GM21526 (cell line): ENCODE results near the gene SLC5A1.
"Not testable (repeated sequence)": the region's sequence is repeated elsewhere in the genome, so short reads cannot be mapped to it uniquely, and the experiment has no call there.

ENCODE experiments used
- ATAC-seq: cut with Tn5 transposase; IDR thresholded peaks from one replicate; pipeline ENCODE4 v1.9.1; 2021; ENCODE audit warnings: moderate library complexity; ENCODE audit not compliant: unreplicated experiment, low FRiP score

Gene SLC5A1

DNA sequence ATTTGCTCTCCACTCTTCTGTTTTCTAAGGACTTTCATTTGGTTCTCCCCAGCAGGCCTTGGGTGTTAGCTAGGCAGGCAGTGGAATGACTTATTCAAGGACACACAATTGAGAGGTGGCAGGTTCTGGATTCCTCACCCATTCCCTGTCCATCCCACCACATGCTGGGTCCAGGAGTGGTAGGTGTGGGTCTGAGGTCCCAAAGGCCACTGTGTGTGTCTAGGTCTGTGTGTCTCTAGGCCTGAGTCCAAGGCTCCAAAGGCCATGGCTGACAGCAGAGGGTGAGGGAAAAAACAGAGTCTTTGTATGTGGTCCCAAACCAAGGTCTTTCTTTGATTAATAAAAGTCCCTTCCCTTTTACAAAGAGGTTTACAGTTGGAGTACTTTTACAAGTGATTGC lies 40.8 kb downstream of the SLC5A1 start:
- no peak for ATAC-seq

DNA sequence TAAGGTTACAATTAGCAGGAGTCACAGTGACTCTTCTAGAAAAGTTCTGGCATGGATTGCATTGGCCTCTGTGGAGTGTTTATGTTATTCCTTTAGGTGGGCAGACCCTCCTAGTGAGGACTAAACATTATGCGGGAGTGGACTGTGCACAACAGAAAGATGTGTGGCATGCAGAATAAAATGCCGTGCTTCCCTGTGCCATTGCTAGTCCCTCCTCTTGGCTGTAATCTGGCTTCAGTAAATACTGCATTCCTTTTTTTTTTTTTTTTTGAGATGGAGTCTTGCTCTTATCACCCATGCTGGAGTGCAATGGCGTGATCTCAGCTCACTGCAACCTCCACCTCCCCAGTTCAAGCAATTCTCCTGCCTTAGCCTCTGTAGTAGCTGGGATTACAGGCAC lies 45.0 kb downstream of the SLC5A1 start:
- ATAC-seq, result no peak

DNA sequence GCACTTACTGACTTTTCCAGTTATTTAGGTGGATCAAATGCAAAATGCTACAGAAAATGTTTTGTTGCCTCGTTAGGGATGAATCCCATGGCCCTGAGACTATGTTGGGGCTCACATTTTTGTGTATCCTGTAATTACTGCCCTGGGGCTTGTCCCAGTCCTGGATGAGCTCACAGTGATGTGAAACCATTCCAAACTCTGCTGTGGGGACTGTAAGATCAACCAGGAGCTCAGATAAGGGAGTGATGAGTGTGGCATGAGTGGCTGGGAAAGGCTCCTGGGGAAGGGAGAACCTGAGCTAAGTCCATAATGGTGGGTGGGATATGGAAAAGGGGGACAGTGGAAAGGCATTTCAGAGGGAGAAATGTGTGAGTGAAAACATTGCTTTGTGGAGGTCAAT lies 54.0 kb downstream of the SLC5A1 start:
- no peak for ATAC-seq

DNA sequence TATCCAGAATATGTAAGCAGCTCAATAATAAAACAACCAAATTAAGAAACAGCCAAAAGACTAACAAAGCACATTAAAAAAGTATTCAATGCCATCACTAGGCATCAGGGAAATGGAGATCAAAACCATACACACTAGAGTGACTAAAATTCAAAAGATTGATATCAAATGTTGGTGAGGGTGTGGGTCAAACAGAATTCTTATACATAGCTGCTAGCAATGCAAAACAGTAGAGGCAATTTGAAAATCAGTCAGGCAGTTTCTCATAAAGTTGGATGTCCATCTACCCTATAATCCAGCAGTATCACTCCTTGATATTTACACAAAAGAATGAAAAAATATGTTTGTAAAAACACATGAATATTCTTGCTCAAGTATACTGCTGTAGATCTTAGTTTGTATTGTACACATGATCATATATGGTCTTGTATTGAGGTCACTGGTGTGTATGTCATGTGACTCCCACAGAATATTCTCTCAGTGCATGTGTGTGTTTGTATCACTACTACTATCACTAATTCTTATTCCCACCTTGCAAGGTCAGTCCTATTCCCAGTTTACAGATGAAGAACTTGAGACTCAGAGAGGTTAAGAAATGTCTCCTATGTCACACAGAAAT lies 54.9 kb downstream of the SLC5A1 start:
- no peak for ATAC-seq

DNA sequence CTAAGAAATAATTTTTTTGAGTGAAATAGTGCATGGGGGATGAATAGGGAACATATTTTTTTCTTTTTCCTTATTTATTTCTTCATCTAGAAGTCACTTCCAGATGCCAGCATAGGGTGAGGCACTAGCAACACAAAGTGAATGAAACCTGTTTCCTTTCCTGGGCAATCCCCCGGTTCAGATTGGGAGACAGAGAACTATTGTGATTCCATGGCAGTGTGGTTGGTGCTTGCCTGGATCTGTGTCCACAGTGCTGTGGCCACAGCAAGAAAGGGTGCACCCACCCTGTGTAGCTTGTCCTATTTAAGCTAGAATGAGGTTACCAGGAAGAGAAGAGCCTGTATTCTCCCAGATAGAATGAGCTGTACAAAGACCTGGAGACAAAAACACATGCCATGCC lies 57.6 kb downstream of the SLC5A1 start:
- ATAC-seq, result no peak

DNA sequence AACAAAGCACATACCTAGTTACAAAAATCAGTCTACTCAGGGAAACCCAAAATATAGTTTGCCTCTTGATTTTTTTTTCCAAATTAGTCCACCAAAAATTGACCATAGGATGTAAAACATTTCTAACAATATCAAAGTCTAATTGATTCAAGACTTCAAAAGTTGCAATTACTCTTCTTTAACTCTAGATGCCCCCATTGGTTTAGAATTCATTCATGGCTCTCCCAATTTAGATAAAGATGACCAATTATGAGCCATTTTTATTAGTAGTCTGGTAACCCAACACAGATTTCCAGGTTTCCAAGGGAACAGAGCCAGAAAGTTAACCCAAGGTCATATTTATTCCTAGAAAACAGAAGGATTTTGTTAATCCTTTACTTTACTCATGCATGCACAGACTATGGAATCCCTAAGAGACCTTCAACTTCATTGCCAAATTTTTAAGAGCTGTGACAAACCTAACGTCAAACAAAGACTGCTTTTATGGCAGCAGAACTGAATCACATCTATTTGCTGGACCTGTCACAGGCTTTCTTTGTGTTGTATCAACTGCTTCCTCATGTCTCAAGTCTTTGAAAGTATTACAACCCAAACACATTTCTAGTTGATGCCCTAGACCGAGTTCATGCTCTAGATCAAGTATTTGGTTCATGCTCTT lies 60.7 kb downstream of the SLC5A1 start:
- no peak for ATAC-seq

DNA sequence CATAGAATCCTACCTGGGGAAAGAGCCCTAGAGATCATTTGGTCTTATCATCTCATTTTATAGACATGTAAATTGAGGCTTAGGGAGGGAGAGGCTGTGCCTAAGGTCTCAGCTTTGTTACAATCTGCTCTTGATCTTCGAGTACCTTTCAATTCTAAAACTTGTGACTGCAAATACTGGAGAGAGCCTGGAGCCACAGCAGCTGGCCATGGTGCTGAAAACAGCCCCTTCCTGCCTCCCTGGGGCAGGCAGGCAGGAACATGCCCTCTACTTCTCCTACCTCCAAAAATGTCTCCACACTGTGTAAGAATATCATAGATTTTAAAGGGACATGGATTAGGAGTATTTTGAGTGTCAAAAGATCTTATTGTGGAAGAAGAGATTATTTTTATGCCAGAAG lies 63.9 kb downstream of the SLC5A1 start:
- ATAC-seq, result no peak

DNA sequence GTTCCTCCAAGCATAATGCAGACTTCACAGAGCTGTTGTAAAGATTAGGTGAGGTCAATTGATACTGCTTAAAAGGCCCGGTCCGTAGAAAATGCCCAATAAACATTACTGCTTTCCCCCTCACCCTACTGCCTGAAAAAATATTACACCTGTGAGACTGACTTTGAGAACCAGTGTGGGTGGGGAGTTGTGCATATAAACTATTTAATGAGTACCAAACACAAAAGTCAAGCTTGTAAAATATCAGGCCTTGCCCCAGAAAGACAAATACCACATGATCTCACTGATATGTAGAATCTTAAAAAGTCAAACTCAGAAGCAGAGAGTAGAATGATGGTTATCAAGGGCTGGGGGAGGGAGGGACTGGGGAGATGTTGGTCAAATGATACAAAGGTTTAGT lies 69.3 kb downstream of the SLC5A1 start:
- no peak for ATAC-seq

DNA sequence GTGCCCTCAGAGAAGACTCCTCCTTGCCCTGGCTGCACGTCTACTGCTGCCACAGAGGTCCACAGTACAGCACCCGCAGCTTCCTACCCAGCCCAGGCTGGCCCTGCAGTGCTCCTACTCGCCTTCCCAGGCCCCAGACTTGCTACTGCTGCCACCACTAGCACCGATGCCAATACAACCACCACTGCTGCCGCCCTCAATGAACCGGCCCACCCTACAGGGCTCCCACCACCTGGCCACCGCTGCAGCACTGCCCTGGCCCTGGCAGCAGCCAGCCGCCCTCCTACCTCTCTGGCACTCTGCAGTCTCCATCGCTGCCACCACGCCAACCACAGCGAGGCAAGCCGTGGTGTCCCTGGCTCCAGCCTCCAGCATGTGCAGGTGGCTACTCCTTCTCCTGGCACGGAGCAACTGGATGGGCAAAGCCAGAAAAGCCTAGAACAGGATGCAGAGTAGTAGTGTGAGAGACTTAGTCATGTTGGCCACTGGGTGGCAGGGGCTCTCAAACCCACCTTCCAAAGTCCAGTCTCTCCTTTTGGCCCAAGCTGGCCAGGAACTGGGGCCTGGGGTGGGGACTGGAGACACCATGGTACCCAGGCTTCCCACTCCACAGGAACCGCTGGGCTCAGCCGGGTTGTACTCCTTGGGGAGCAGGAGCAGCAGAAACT lies 76.6 kb downstream of the SLC5A1 start:
- no peak for ATAC-seq

DNA sequence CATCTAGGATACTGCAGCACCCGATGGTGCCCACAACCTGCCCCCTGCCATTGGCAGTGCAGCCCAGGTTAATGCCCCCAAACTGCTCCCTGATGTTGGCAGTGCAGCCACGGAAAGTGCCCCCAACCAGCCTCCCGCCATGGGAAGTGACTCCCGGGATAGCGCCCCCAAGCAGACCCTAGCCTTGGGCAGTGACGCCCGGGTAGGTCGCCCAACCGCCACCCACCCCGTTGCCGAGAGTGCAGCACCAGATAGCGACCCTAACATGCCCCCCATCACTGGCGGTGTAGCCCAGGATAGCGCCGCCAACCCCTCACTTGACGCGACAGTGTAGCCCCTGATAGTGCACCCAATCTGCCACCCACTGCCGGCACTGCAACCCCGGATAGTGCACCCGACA lies 77.5 kb downstream of the SLC5A1 start:
- ATAC-seq, result no peak

DNA sequence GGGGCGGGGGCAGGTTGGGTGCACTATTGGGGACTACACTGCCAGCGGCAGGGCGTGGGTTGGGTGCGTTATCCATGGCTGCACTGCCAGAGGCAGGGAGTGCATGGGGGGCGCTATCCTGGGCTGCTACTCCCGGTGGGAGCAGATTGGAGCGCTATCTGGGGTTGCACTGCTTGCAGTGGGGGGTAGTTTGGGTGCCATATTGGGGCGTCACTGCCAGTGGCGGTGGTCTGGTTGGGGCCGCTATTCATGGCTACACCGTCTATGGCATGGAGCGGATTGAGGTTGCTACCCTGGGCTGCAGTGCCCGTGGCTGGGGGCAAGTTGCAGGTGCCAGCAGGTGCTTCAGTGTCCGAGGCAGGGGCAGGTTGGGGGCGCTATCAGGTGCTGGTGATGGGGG lies 79.8 kb downstream of the SLC5A1 start:
- no peak for ATAC-seq

DNA sequence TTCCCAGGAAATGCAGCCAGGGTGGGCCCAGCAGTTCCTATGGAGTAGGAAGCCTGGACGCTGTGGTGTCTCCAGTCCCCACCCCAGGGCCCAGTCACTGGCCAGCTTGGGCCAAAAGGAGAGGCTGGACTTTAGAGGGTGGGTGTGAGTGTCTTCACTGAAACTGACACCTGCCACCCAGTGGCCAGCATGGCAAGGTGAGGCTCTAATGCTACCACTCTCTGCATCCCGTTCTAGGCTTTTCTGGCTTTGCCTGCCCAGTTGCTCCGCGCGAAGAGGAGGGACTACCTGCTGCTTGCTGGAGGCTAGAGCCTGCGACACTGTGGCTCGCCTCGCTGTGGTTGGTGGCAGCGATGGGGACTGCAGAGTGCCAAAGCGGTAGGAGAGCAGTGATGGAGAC lies 80.6 kb downstream of the SLC5A1 start:
- no peak for ATAC-seq

DNA sequence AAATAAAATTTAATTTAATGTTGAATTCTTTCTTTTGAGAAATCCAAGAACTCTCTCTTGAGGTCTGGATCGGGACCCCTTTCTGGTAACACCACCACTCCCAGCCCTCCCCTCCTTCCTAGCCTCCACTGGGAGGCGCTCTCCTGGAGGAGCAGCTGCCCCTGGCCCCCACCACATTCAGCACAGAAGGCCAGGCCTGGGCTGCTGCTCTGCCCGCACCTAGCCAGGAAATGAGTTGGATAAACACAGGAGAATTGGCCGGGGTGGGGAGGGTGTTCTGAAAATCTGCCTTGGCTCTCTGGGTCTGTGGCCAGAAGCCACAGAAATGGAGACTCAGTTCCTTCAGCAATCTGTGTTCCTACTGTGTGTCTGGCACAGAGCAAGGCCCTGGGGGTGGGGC lies 84.8 kb downstream of the SLC5A1 start:
- no peak for ATAC-seq

DNA sequence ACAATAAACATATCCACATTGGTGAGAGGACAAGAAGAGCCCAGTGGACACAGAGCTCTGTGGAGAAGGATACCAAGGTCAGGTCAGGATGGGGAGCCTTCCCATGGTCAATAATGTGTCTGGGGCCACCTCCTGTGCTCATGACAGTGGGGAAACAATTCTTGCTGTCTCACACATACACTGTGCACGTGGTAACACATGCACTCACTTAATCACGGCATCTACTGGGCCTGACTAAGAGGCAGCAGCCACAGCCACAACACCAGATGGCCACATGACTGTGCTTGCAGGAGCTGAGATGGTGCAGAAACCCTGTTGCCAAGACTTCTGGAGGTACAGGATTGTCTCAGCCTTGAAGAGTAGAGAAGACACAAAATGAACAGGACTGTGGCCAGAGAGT lies 87.4 kb downstream of the SLC5A1 start:
- ATAC-seq, result no peak

DNA sequence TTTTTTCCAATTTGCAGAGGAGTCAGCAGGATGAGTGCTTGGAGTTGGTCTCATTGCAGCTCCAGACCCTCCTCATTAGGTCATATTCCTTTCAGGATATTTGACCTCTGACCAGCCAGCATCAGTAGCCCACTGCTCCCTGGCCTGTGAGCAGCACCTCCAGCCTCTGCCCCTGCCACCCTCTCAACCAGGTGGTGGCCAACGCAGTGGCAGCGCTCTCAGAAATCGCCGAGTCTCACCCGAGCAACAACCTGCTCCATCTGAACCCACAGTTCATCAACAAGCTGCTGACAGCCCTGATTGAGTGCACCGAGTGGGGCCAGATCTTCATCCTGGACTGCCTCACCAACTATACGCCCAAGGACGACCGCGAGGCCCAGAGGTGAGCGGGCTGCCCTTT lies 89.1 kb downstream of the SLC5A1 start:
- no peak for ATAC-seq

DNA sequence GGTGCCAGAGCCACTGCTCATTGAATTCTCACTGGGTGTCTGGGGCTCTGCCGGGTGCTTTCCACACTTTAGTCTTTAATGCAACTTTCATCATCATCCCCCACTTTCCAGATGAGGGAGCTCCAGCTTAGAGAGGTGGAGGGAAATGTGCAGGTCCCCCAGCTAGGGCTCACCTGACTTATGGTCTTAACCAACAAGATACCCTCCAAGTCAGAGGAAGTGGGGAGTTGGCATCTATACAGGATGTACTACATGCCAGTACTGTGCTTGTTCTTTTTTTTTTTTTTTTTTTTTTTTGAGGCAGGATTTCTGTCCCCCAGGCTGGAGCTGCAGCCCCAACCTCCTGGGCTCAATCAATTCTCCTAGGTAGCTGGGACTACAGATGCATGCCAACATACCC lies 89.7 kb downstream of the SLC5A1 start:
- ATAC-seq, result no peak

DNA sequence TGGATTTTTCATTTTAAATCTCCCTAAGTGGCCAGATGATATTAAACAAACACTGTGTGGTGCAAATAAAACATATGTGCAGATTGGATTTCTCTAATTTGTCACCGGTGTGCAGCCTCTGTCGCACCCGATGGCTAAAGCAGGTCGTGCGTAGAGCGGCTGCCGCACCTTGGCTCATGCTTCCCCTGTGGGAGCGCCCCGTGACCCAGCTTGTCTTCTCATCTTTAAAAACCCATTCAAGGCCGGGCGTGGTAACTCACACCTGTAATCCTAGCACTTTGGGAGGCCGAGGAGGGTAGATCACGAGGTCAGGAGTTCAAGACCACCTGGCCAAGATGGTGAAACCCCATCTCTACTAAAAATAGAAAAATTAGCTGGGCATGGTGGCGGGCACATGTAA lies 91.7 kb downstream of the SLC5A1 start:
- not testable (repeated sequence) for ATAC-seq

DNA sequence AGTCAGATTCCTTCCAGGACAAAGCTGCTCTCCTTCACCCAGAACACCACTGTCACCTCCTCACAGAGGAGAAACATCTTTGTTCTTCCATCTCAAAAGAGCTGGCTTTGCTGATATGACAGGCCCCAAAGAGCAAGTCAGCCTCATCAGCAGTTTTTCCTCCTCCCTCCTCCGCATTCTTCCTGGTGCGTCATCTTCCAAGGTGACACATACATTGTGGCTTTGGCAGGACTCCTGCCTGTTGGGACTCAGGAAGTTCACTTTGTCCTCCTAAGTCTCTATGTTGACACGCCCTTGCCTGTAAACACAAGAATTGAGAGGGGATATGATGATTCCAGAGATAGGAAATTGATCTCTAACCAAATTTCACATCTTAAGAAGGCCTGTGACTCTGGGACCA lies 92.9 kb downstream of the SLC5A1 start:
- not testable (repeated sequence) for ATAC-seq

DNA sequence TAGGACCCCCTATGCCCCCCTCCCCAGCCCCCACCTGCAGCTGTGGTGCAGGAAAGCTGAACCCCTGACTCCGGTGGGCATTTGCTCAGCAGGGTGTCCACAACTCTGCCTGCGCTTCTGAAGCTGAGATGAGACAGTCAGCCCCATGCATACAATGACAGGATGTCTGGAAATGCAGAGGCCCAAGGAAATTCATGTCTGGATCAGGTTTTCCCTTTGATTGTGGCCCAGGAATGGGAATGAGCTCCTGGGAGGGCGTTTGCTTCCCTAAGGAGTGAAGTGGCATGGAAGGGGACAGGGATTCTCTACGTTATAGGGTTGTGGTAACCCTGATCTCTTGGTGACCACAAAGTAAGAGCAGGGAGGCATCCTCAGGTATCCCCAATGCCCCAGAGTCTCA lies 93.8 kb downstream of the SLC5A1 start:
- not testable (repeated sequence) for ATAC-seq

DNA sequence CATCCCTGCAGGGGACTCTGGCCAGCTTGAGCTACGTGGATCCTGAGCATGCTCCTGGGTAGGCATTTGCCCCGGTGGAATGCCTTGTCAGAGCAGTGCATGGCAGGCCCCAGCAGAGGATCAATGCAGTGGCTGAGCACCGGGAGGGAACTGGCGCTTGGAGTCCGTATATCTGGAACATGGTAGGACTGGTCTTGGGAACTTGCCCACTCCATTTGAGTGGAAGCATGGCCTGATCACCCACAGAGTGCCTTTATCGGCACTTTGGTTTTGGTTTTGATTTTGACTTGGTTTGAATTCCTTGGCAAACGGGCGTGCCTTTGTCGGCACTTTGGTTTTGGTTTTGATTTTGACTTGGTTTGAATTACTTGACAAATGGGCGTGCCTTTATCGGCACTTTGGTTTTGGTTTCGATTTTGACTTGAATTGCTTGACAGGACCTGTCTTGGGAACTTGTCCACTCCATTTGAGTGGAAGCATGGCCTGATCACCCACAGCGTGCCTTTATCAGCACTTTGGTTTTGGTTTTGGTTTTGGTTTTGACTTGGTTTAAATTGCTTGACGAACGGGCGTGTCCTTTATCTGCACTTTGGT lies 94.8 kb downstream of the SLC5A1 start:
- not testable (repeated sequence) for ATAC-seq

DNA sequence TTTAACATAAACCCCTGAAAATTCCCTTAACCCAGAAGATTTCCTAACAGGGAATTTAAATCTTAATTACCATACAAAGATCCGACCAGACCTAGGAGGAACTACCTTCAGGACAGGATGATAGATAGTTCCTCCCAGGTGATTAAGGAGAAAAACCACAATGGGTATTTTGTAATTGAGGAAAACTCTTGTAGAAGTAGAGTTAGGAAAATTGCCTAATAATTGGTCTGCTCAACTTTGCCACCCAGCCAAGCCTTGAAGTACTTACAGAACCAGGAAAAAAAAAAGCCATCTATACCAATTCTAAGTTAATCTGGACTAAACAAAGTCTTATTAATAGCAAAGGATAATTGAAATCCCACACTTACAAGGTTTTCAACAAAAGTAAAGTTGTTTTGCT lies 95.5 kb downstream of the SLC5A1 start:
- not testable (repeated sequence) for ATAC-seq

DNA sequence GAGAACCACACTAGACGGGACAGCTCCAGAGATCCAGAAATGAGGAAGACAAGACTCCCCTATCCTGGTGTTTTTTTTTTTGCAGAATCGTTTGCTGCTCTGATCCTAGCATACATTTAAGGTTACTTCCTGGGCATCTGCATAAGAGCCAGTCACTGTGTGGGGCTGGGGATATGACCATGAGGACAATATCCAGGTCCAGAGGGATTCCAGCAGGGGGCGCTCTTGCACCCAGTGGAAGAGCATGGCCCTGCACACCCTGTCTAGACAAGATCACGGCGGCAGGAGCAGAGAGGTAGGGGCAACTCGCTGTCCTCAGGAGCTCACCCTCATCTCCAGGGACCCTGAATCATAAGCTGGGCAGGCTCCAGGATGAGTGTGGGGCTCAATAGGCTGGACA lies 97.6 kb downstream of the SLC5A1 start:
- not testable (repeated sequence) for ATAC-seq
